Epithelial cell of proximal tubule (primary cell): ENCODE data around the gene NKAPL. TPM values are rescaled to one million over a fixed set of nuclear protein-coding genes. Genes with fewer than 3 reads are reported as not detected.

Source experiments
- DNase-seq: peaks from one replicate; pipeline ENCODE4 v3.0.0-alpha.2; 2011; ENCODE audit warnings: low read depth
- H3K4me3 ChIP-seq: 2 replicates; pipeline ENCODE4 v1.5.1; 2011; ENCODE audit warnings: low read depth, mild to moderate bottlenecking, low read length
- CTCF ChIP-seq: conservative IDR thresholded peaks from 2 replicates; pipeline ENCODE4 v1.5.1; 2012; ENCODE audit warnings: low read depth, mild to moderate bottlenecking, low read length
- total RNA-seq: library from RNA; depleted of rRNA; stranded (reverse); fragments of >200 nt; gene quantifications from 2 replicates; pipeline ENCODE4 v1.2.3, GENCODE V29; 2015

NKAPL gene
- total RNA-seq, 1 donor from 2014 or later: 0.17 TPM

GRCh38 chr6:28277746-28278145 lies 18.6 kb downstream of the NKAPL start:
- no peak overlapping the region for H3K4me3 ChIP-seq
- DNase-seq: no peak
- TF ChIP-seq CTCF: no peak

GRCh38 chr6:28280595-28281287 lies 21.6 kb downstream of the NKAPL start:
- DNase-seq: no peak
- TF ChIP-seq CTCF: no peak

GRCh38 chr6:28281288-28282064 lies 22.4 kb downstream of the NKAPL start, which contains the start of gene PGBD1:
Gene PGBD1 (plus strand): TSS chr6:28281572. CDS start chr6:28283814, 2,242 bp downstream.
- H3K4me3 ChIP-seq: peak within 1 kb of the TSS; percentile 88
- no peak for TF ChIP-seq CTCF
- DNase-seq: no peak

More at GRCh38 chr6:28280595-28281287, 21.6 kb downstream of the NKAPL start:
- peak overlapping the region; percentile 88 for H3K4me3 ChIP-seq

- TF ChIP-seq CTCF: no peak
- DNase-seq: no peak
- H3K4me3 ChIP-seq: no peak overlapping the region
Observed at GRCh38 chr6:28282926-28283325, 23.8 kb downstream of the NKAPL start.

- no peak for TF ChIP-seq CTCF
- no peak overlapping the region for H3K4me3 ChIP-seq
- no peak for DNase-seq
Observed at GRCh38 chr6:28291573-28291972, 32.5 kb downstream of the NKAPL start.

- no peak for TF ChIP-seq CTCF
Observed at GRCh38 chr6:28295326-28295725, 36.2 kb downstream of the NKAPL start.

More at GRCh38 chr6:28295326-28295725, 36.2 kb downstream of the NKAPL start:
- no peak for DNase-seq
- H3K4me3 ChIP-seq: no peak overlapping the region
